HG03575 (cell line): Measurements from ENCODE around the gene GPR119.
"Not testable (repeated sequence)": the region's sequence is repeated elsewhere in the genome, so short reads cannot be mapped to it uniquely, and the experiment has no call there.

ENCODE experiments used
- ATAC-seq: cut with Tn5 transposase; IDR thresholded peaks from one replicate; pipeline ENCODE4 v1.9.1; 2021; ENCODE audit not compliant: unreplicated experiment, insufficient number of reproducible peaks, low FRiP score; ENCODE audit errors: extremely low read depth

Gene GPR119

DNA sequence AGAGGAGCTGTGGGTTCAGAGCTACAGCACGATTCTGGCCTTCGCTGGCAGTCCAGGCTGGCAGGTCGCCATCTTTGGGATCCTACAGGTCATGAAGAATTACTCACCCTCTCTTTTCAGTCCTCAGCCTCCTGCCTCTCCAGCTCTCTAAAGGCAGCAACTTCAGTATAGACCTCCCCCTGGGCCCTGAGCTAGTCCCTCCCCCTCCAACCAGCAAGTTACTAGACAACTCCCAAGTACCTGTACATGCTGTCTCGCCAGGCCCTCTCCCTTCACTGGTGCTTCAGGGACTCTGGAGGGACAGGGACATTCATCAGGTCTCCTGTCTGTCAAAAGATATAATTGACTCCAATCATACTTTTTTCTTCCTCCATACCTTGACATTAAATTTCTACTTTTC, at the start of gene GPR119:
GPR119 (minus strand) TSS at position 155 of the 400 bp plus-strand sequence. CDS start 227 bp downstream, outside the sequence.
- ATAC-seq, result no peak

DNA sequence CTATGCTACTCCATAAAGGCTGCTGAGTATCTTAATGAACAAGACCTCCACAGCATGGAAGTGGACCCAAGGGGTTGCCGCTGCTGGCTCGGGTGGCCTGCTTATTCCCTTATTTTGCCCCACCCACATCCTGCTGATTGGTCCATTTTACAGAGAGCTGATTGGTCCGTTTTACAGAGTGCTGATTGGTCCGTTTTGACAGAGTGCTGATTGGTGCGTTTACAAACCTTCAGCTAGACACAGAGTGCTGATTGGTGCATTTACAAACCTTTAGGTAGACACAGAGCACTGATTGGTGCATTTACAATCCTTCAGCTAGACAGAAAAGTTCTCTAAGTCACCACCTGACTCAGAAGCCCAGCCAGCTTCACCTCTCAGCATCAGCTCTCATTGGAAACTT, 43.8 kb upstream of the GPR119 start:
- not testable (repeated sequence) for ATAC-seq

DNA sequence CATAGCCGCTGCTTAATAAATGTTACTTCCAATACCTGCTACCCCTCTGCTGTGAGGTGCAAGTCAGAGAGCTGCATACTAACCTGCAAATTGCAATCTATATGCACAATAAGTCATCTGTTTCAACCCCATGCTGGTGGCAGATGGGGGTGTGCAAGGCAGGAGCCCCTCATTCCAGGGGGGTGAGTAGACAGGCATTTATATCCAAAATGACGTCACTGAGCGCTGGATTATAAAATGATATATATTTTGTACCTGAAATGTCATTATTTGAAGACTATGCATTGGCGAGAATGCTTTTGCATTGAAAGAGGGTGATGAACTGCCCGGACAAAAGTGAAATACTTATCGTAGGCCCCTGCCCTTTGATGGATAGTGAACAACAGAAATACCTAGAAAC, 41.1 kb upstream of the GPR119 start:
- ATAC-seq, result no peak

DNA sequence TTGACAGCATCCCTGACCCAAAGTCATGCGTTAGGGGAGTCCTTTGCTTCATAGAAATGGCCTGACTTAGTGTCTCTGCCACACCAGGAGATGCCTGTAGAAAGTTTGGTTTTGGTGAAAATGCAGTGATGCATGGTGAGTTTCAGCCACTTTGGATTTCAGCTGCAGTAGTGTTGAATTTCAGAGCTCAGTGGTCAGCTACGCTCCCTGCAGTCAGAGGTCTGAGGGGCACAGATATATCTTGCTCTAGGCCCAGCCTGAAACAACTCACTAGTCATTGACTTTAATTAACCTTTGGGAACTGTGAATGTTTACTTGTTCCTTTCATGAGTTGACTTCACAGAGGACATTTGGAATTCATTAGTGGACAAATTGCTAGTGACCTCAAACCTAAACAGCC, 33.8 kb upstream of the GPR119 start:
- ATAC-seq, result no peak

DNA sequence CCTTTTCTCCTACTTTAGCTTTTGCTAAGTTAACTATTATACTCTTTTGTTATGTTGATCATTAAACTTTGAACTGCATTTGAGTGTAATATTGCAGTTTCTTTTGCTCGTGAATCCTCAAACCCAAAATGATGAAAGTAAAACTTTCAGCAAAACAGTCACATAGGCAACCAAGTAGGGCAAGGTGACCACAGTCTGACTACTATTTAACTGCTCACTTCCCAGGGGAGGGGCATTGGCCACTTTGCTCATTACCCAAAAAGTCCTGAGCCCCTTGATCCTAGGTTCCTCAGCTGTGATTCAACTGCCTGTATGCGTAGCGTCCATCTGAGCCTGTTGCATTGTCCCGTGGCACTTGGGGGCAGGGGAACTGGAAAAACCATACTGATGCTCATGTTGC, 33.3 kb upstream of the GPR119 start:
- no peak for ATAC-seq

DNA sequence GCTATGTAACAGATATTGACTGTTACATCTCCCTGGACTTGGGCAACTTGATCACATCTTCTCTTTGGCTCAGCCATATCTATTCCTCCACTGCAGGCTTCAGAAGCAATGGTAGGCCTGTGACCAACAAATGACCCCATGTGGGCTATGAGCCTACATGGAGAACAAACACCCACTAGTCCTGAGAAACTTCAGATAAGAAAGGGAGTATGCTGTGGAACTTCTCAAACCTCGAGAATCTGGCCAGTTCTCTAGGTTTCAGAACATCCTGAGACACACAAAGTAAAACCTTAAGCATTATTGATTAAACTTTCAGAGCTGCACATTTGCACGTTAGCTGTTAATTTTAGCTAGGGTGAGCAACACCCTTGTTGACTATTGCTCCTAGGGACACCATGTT, 32.6 kb upstream of the GPR119 start:
- no peak for ATAC-seq

DNA sequence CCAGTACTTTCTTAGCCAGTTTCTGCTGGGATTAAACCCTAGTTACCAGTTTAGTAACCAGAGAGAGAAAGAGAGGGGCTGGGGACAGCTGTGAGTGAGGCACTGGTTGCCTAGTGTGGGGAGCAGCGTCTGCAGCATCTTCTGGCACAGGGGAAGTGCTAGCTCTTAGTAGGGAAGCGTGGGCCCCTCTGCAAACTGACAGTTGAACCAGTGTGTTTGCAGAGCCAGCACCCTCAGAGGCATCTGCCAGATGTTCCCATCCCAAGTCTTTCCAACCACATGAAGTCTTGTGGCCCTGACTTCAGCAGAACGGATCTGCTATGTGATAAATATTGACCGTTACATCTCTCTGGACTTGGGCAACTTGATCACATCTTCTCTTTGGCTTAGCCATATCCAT, 31.3 kb upstream of the GPR119 start:
- ATAC-seq, result no peak

DNA sequence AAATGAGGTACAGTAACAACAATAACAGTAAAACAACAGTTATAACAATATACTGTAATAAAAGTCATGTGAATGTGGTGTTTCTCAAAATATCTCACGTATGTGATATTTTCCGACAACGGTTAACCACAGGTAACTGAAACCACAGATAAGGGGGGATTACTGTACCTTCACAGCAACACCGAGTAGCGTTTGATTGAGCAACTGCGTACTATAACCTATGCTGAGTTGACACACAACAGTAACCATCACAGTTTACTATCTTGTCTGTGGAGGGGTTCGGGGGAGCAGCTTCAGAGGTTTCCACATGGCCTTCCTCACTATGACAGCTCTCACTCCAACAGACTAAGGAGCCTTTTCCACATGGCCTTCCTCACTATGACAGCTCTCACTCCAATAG, 29.7 kb upstream of the GPR119 start:
- ATAC-seq, result no peak

DNA sequence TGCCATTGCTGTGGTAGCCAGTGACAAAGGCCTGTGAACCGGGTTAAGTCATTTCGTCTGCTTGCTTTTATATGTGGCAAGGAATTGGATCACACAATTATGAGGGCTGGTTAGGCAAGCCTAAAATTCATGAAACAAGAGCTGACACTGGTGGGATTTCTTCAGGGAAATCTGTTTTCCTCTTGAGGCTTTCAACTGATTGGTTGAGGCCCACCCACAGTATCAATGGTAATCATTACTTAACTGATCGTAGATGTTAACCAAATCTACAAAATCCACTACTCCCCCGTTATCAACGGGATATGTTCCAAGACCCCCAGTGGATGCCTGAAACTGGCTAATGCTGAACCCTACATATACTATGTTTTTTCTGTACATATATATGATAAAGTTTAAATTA, 29.3 kb upstream of the GPR119 start:
- no peak for ATAC-seq

DNA sequence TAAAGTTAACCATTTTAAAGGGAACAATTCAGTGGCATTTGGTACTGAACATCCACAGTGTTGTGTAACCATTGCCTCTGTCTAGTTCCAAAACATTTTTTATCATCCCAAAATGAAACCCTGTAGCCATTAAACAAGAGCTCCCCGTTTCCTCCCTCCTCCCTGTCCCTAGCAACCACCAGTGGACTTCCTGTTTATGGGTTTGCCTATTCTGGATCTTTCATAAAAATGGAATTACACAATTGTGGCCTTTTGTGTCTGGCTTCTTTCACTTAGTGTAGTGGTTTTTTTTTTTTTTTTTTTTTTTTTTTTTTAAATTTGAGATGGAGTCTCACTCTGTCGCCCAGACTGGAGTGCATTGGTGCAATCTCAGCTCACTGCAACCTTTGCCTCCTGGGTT, 27.9 kb upstream of the GPR119 start:
- no peak for ATAC-seq

DNA sequence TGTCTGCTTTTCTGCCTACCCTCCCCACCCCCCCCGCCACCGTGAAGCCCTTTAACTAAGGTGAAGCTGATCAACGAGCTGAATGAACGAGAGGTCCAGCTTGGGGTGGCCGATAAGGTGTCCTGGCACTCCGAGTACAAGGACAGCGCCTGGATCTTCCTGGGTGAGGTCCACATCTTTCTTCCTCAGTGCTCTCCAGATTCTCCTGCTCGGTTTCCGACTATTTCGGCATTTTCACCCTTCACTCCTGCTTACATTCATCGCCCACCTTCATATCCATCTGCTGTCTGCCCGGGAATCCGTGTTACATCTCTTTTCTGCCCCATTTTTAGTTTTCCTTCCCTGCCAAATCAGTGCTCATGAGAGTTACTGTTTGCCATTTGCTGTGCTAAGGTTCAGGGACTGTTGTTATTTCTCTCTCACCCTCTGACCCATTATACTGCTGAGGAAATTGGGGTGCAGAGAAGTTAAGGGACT, 16.8 kb upstream of the GPR119 start:
- no peak for ATAC-seq

DNA sequence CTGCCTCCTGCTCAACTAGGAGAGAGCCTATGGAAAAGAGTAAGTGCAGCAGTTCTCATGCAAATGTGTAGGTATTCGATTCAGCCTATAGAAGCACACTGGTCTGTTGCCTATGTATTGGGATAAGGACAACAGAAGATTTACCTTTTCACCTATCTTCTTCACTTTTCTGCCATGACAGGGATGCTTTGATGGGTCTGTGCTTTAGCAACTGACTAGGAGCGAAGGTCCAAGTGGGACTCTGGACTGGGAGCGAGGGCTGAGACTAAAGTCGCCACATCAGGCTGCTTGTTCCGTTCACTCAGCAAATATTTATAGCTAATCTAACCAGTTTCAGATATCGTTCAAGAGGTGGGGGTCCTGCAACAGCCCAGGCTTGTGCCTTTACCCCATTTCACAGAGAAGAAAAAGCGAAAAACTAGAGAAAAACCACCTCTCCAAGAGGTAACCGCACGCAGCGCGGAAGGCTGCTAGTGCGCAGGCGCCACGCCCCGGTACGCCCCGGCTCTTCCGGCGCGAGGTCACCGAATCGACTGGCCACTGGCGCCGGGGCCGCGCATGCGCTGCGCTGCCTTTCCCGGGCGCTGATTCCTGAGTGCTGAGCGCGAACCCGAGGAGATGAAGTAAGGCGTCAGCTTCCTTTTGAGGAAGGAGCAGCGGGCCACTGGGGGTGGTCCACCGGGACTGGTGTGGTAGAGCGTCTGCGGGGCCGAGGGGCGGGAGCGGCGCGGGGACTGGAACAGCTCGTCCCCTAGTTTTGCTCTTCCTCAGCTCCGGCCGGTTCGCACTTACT, 16.1 kb upstream of the GPR119 start, which contains the start of gene RBMX2:
RBMX2 (plus strand) TSS at position 573 of the 793 bp plus-strand sequence; CDS start at position 619, 46 bp downstream.
- ATAC-seq, result peak; percentile 68

DNA sequence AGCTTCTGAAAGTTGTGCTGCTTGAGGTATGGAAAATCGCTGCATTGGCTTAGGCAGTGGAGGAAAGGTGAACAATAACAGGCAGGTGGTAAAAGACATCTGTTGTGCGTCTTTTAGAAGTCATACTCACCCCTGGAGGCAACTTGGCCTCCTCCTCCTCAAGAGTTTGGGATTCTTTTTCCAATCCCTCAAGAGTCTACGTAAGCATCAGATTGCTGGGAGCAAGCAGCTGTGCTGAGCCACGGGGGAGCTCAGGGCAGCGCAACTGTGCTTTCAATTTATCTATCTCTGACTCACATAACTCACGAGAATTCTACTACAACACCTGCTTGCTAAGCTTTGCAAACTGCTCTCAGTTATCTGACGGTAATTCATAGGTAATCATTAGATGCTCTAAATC, 9.9 kb upstream of the GPR119 start:
- no peak for ATAC-seq

DNA sequence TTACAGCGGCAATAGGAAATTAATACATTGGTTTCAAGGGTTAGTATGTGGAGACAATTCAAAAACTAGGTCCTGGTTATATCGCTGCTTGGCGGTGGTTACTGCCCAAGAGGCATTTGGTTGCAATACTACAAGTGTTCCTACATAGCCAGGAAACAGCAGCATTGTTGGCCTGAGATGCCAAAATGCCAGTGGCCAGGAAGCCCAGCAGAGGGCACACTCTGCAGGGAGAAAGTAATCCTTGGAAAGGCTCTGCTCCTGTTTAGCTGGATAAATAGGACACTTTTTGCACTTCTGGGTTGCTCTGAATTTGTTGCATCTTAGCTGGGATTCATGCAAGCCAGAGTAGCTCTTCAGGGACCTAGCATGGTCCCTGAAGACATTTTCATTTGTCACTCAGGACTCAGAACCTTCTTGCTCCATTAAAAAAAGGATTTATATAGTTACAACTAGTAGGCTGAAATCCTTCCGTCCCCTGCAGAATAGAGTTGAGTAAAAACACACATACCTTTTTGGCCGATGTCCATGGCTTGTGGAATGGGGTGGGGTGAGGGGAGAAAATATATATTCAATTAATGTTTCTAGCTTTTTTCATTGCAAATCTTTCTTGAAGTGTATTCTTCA, 8.1 kb upstream of the GPR119 start:
- ATAC-seq, result no peak

DNA sequence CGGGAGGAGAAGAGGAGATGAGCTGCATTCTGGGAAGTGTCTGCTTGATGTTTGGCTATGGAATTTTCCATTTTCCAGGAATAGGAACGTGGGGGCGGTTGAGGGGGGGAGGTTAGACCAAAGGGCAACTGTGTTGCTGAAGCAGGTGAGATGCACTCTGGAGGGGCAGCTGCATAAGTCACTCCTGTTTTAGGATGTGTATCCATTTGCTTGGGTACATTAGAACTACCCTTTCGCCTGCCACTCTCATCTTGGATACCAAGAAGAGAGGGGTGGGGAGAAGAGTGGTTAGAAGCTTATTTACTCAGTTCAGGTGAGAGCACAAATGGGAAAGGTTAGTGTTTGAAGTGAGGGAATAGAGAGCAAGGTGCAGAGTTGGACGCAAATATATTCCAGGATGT, 934 bp upstream of the GPR119 start:
- no peak for ATAC-seq

DNA sequence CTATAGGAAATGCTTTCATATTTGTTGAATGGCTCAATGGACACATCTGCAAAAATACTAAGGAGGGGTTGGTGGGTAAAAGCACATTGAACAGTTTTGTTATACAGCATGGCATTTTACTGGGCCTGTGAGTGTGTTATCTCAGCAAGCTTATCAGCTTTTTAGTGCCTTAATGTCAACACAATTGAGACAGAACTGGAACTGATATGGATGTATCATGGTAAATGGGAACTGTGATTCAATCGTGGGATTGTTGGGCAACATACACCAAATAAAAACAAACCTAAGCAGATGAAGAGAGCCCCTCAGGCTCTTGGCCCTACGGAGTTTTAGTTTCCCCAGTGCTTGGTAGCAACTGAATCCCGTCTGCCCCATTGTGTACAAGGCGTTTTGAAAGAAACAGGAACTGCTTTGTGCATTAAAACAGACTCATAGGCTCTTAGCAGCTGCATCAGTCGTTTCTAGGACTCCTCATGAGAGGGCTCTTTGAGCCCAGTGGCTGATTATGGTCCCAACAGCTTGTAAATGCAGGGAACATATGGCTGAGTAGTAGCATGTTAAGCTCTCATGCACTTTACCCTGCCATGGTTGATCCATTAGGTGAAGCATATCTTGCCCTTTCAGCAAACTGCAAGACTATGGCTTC, 7.3 kb downstream of the GPR119 start:
- ATAC-seq, result no peak

DNA sequence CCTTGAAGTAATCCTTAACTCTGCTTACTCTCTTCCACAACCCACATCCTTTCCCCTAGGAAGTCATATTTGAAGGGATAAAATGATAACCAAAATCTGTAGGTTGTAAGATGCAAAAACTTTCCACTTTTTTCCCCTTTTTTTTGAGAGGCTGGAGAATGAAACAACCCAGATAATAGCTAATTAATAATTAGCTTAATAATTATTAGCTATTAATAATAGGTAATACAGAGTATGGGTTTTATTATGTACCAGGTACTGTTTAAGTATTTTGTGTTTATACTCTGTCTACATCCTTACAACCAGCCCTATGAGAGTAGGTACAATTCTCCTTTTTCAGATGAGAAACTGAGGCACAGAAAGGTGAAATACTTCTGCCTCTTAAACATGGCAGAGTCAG, 9.4 kb downstream of the GPR119 start:
- ATAC-seq, result no peak

DNA sequence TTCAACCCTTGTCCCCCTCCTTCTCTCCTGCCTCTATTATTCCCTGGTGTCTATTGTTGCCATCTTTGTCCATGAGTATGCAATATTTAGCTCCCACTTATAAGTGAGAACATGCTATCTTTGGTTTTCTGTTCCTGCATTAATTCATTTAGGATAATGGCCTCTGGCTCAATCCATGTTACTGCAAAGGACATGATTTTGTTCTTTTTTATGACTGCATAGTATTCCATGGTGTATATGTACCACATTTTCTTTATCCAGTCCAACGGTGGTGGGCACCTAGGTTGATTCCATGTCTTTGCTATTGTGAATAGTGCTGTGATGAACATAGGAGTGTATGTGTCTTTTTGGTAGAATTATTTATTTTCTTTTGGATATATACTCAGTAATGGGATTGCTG, 33.4 kb downstream of the GPR119 start:
- ATAC-seq, result not testable (repeated sequence)

DNA sequence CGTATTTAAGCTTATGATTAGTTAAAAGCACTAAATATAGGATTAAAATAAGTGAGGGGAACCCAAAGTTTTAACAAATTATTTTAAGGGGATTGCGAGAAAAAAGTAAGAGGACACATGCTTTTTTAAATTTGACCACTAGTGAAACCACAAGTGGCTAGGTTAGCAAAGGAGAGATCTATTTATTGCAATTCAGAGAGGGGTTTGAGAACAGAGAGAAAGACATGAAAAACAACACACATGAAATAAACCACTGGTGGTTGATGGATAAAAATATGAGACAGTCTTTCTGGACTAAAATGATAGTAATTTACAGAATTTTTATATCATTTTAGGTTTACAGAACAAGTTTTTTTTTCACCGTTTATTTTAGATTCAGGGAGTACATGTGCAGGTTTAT, 33.9 kb downstream of the GPR119 start:
- no peak for ATAC-seq

DNA sequence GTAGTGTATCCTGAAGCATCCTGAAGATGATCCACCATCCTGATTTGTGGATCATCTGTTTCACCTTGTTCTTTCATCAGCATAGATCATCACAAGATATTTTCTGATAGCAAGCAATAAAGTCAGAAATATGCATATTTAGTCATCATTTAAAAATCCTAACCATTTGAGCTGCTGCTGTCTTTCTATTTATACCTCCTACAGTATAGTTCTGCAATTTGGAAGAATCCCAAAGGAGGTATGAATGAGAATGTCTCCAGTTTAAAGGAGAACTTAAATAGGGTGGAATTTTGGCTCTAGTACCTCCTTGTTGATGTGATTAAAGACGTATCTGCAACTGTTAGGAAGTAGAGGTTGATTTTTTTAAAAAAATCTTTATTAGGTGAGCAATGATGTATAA, 38.2 kb downstream of the GPR119 start:
- no peak for ATAC-seq
